Measurements from ENCODE around the gene HMOX2.

- TF ChIP-seq CTCF (IDR thresholded peaks at IDR 0.05) (no peak), POLR2A (IDR thresholded peaks at IDR 0.05) (no peak)
Measured at GRCh38 chr16:4557973-4558372, 81.8 kb downstream of the HMOX2 start.
